H9 (cell line): ENCODE results near the gene CAMK2B. TPM values are rescaled to one million over a fixed set of nuclear protein-coding genes. Genes with fewer than 3 reads are reported as not detected.
A peak's percentile ranks its signal among the peaks of the same experiment; 100 is the strongest.

Experiments used
- DNase-seq: peaks from one replicate; pipeline ENCODE4 v3.0.0-alpha.2; 2017
- H2AFZ ChIP-seq: one replicate; pipeline ENCODE4 v1.6.1; 2013; ENCODE audit warnings: mild to moderate bottlenecking, low read length, control low read depth, moderate library complexity
- H2AK5ac ChIP-seq: 2 replicates; pipeline ENCODE4 v1.6.1; 2013; ENCODE audit warnings: low read length, control low read depth, mixed read lengths; ENCODE audit not compliant: insufficient read length
- H2BK120ac ChIP-seq: one replicate; pipeline ENCODE4 v1.6.1; 2013; ENCODE audit warnings: low read depth, mild to moderate bottlenecking, low read length, control low read depth, inconsistent platforms; ENCODE audit not compliant: poor library complexity, severe bottlenecking
- H2BK12ac ChIP-seq: 2 replicates; pipeline ENCODE4 v1.6.1; 2013; ENCODE audit warnings: low read length, control low read depth, mixed read lengths, low read depth; ENCODE audit not compliant: insufficient read length
- H2BK15ac ChIP-seq: 2 replicates; pipeline ENCODE4 v1.6.1; 2013; ENCODE audit warnings: low read depth, low read length, control low read depth
- H2BK20ac ChIP-seq: one replicate; pipeline ENCODE4 v1.6.1; 2013; ENCODE audit warnings: low read depth, mild to moderate bottlenecking, low read length, control low read depth, inconsistent platforms; ENCODE audit not compliant: poor library complexity, severe bottlenecking
- H2BK5ac ChIP-seq: 2 replicates; pipeline ENCODE4 v1.6.1; 2013; ENCODE audit warnings: low read length, control low read depth, mixed read lengths; ENCODE audit not compliant: insufficient read length
- H3K14ac ChIP-seq: 2 replicates; pipeline ENCODE4 v1.6.1; 2013; ENCODE audit warnings: low read length, control low read depth; ENCODE audit not compliant: insufficient read depth
- H3K18ac ChIP-seq: 2 replicates; pipeline ENCODE4 v1.6.1; 2013; ENCODE audit warnings: low read depth, mild to moderate bottlenecking, mixed read lengths, low read length, control low read depth; ENCODE audit not compliant: insufficient read length
- H3K23ac ChIP-seq: 2 replicates; pipeline ENCODE4 v1.6.1; 2013; ENCODE audit warnings: low read length, control low read depth, mixed read lengths, low read depth; ENCODE audit not compliant: insufficient read length
- H3K23me2 ChIP-seq: 2 replicates; pipeline ENCODE4 v1.6.1; 2013; ENCODE audit warnings: low read depth, mild to moderate bottlenecking, mixed read lengths, low read length, control low read depth; ENCODE audit not compliant: insufficient read length, poor library complexity, severe bottlenecking
- H3K27ac ChIP-seq: 2 replicates; pipeline ENCODE4 v1.5.1; 2013; ENCODE audit warnings: low read length, control low read depth, mixed read lengths, low read depth; ENCODE audit not compliant: insufficient read length
- H3K27me3 ChIP-seq: 2 replicates; pipeline ENCODE4 v1.6.1; 2013; ENCODE audit warnings: low read length, control low read depth, inconsistent platforms; ENCODE audit not compliant: insufficient read depth
- H3K4ac ChIP-seq: 2 replicates; pipeline ENCODE4 v1.6.1; 2013; ENCODE audit warnings: low read depth, mild to moderate bottlenecking, control low read depth, inconsistent platforms, low read length, moderate library complexity
- H3K4me1 ChIP-seq: 2 replicates; pipeline ENCODE4 v1.6.1; 2013; ENCODE audit warnings: low read length, control low read depth, inconsistent platforms; ENCODE audit not compliant: insufficient read depth
- H3K4me2 ChIP-seq: 2 replicates; pipeline ENCODE4 v1.6.1; 2013; ENCODE audit warnings: low read length, control low read depth, mixed read lengths; ENCODE audit not compliant: insufficient read length, insufficient read depth
- H3K56ac ChIP-seq: 2 replicates; pipeline ENCODE4 v1.6.1; 2013; ENCODE audit warnings: low read depth, mild to moderate bottlenecking, mixed read lengths, low read length, control low read depth; ENCODE audit not compliant: insufficient read length
- H3K79me1 ChIP-seq: 2 replicates; pipeline ENCODE4 v1.6.1; 2013; ENCODE audit warnings: low read depth, mild to moderate bottlenecking, moderate library complexity, low read length, control low read depth, inconsistent platforms; ENCODE audit not compliant: insufficient read depth, poor library complexity, severe bottlenecking
- H3K79me2 ChIP-seq: 2 replicates; pipeline ENCODE4 v1.6.1; 2013; ENCODE audit warnings: low read length, control low read depth, inconsistent platforms; ENCODE audit not compliant: insufficient read depth
- H3K9ac ChIP-seq: 2 replicates; pipeline ENCODE4 v1.6.1; 2013; ENCODE audit warnings: low read length, control low read depth, mixed read lengths; ENCODE audit not compliant: insufficient read length; ENCODE audit errors: extremely low read depth
- H3K9me3 ChIP-seq: one replicate; pipeline ENCODE4 v1.6.1; 2013; ENCODE audit warnings: low read depth, low read length, inconsistent platforms; ENCODE audit not compliant: control insufficient read depth
- H3T11ph ChIP-seq: one replicate; pipeline ENCODE4 v1.6.1; 2013; ENCODE audit warnings: mild to moderate bottlenecking, low read length, control low read depth, inconsistent platforms
- H4K20me1 ChIP-seq: one replicate; pipeline ENCODE4 v1.6.1; 2013; ENCODE audit not compliant: control insufficient read depth, insufficient read length, insufficient read depth
- H4K5ac ChIP-seq: 2 replicates; pipeline ENCODE4 v1.6.1; 2013; ENCODE audit warnings: low read depth, mild to moderate bottlenecking, mixed read lengths, low read length, control low read depth; ENCODE audit not compliant: insufficient read length
- H4K8ac ChIP-seq: replicated peaks from 2 replicates; pipeline ENCODE4 v1.6.1; 2013; ENCODE audit warnings: low read length, control low read depth, mixed read lengths, low read depth; ENCODE audit not compliant: insufficient read length
- H4K91ac ChIP-seq: 2 replicates; pipeline ENCODE4 v1.6.1; 2013; ENCODE audit warnings: low read depth, mild to moderate bottlenecking, moderate library complexity, mixed read lengths, low read length, control low read depth; ENCODE audit not compliant: insufficient read length
- H3K27ac Mint-ChIP-seq, 3 experiments: 2 replicates in 2 of 3; 3 replicates in 1 of 3; pipeline ENCODE4 v1.8.0; 2020 to 2021; ENCODE audit warnings: mixed read lengths in 3 of 3, mild to moderate bottlenecking in 1 of 3, moderate library complexity in 1 of 3
- H3K27me3 Mint-ChIP-seq: 2 replicates; pipeline ENCODE4 v1.8.0; 2021; ENCODE audit warnings: low read depth, mild to moderate bottlenecking, moderate library complexity, mixed read lengths
- H3K36me3 Mint-ChIP-seq, 3 experiments: 2 replicates in 2 of 3; 3 replicates in 1 of 3; pipeline ENCODE4 v1.8.0; 2020 to 2021; ENCODE audit warnings: low read depth in 3 of 3, mixed read lengths in 3 of 3; ENCODE audit not compliant: insufficient read depth in 1 of 3
- H3K4me1 Mint-ChIP-seq, 2 experiments: 2 replicates each; pipeline ENCODE4 v1.8.0; 2020; ENCODE audit warnings: mixed read lengths in 2 of 2
- H3K4me3 Mint-ChIP-seq, 2 experiments: 2 replicates in 1 of 2; 3 replicates in 1 of 2; pipeline ENCODE4 v1.8.0; 2020 to 2021; ENCODE audit warnings: mild to moderate bottlenecking in 2 of 2, mixed read lengths in 2 of 2, moderate library complexity in 1 of 2
- H3K9me3 Mint-ChIP-seq, 2 experiments: 2 replicates in 1 of 2; 3 replicates in 1 of 2; pipeline ENCODE4 v1.8.0; 2020; ENCODE audit warnings: mild to moderate bottlenecking in 2 of 2, mixed read lengths in 2 of 2, moderate library complexity in 1 of 2
- WGBS: extraction: QIAGEN DNeasy Blood & Tissue Kit; methylation state at CpG from one replicate; pipeline ENCODE4 v1.1.7; 2013; ENCODE audit warnings: missing lambda C conversion rate, low lambda C conversion rate, mixed read lengths; ENCODE audit not compliant: insufficient read length; ENCODE audit errors: extremely low coverage; 5-methylcytosine and 5-hydroxymethylcytosine counted together
- long read RNA-seq: library from polyadenylated mRNA; unstranded; transcript quantifications from one replicate; pipeline ENCODE4 v2.0.0, GENCODE V29; 2020
- total RNA-seq: library from RNA; stranded (reverse); gene quantifications from 2 replicates; pipeline ENCODE4 v1.2.1, GENCODE V29; 2021
- TF ChIP-seq, protein P1 (sequence below): fragments of 200-600 bp; sonication (generic); conservative IDR thresholded peaks from 3 replicates; pipeline ENCODE4 v1.8.0; 2021; ENCODE audit warnings: antibody characterized with exemption, mild to moderate bottlenecking

The CAMK2B gene
- total RNA-seq = 0.17 and 0.24 TPM in 2 replicates
- long read RNA-seq = 0 reads

- H3K9ac ChIP-seq = no peak within 1 kb of the TSS
- H3K14ac ChIP-seq = no peak within 1 kb of the TSS
- H4K8ac ChIP-seq = no peak within 1 kb of the TSS
- no peaks in the 10 kb centered on the region for H3K79me2 ChIP-seq
- H3K4me1 ChIP-seq = no peaks in the 10 kb centered on the region
- no peaks in the 10 kb centered on the region for H3K79me1 ChIP-seq
- H4K5ac ChIP-seq = no peak within 1 kb of the TSS
- H3K36me3 Mint-ChIP-seq = no peaks in the 10 kb centered on the region; a peak in 1 of 7 replicates
- TF ChIP-seq, protein P1, sequence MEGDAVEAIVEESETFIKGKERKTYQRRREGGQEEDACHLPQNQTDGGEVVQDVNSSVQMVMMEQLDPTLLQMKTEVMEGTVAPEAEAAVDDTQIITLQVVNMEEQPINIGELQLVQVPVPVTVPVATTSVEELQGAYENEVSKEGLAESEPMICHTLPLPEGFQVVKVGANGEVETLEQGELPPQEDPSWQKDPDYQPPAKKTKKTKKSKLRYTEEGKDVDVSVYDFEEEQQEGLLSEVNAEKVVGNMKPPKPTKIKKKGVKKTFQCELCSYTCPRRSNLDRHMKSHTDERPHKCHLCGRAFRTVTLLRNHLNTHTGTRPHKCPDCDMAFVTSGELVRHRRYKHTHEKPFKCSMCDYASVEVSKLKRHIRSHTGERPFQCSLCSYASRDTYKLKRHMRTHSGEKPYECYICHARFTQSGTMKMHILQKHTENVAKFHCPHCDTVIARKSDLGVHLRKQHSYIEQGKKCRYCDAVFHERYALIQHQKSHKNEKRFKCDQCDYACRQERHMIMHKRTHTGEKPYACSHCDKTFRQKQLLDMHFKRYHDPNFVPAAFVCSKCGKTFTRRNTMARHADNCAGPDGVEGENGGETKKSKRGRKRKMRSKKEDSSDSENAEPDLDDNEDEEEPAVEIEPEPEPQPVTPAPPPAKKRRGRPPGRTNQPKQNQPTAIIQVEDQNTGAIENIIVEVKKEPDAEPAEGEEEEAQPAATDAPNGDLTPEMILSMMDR = no peak
- no peak within 1 kb of the TSS for H2AK5ac ChIP-seq
- H3K4me1 Mint-ChIP-seq = peaks cover 11 to 25% of the 10 kb centered on the region in 2 experiments
- DNase-seq = no peak
- H2BK5ac ChIP-seq = no peak within 1 kb of the TSS
- peaks cover 31% of the 10 kb centered on the region; the same call in 1 of the 2 replicates for H3K27me3 ChIP-seq
- WGBS = no CpG with 5 or more reads among the region's 85 CpGs
- H3K4ac ChIP-seq = no peak within 1 kb of the TSS
- no peak within 1 kb of the TSS for H2BK12ac ChIP-seq
- peak within 1 kb of the TSS; percentile 73 to 89 for H3K4me3 Mint-ChIP-seq
- H3K18ac ChIP-seq = no peak within 1 kb of the TSS
- H2BK15ac ChIP-seq = no peak within 1 kb of the TSS
- H3T11ph ChIP-seq = no peak within 1 kb of the TSS
- no peak within 1 kb of the TSS for H3K56ac ChIP-seq
- H4K20me1 ChIP-seq = no peaks in the 10 kb centered on the region
- H3K27ac ChIP-seq = no peak within 1 kb of the TSS
- no peak within 1 kb of the TSS for H3K23ac ChIP-seq
- H3K9me3 ChIP-seq = no peaks in the 10 kb centered on the region
- no peak within 1 kb of the TSS for H4K91ac ChIP-seq
- peak within 1 kb of the TSS; percentile 41 for H3K4me2 ChIP-seq
- H2BK120ac ChIP-seq = no peak within 1 kb of the TSS
- H3K27me3 Mint-ChIP-seq = peaks cover 78% of the 10 kb centered on the region
- no peak within 1 kb of the TSS for H2BK20ac ChIP-seq
- no peak within 1 kb of the TSS; a peak in 1 of 7 replicates for H3K27ac Mint-ChIP-seq
- H2AFZ ChIP-seq = no peak within 1 kb of the TSS
- no peaks in the 10 kb centered on the region; a peak in 1 of 5 replicates for H3K9me3 Mint-ChIP-seq
- peaks cover 5% of the 10 kb centered on the region for H3K23me2 ChIP-seq
Measured at GRCh38 chr7:44325201-44325671, at the start of gene CAMK2B. Gene CAMK2B (minus strand): TSS chr7:44325594. CDS start chr7:44325421, 173 bp downstream.
